Activated CD4-positive, alpha-beta memory T cell treated with anti-CD3 and anti-CD28 coated beads, Interleukin-2, amount 10 ng/mL, durations not matched to agents 7 days and 5 days (primary cell): ENCODE measurements around the gene FCMR. TPM values are rescaled to one million over a fixed set of nuclear protein-coding genes. Genes with fewer than 3 reads are reported as not detected.

Experiments used
- CTCF ChIA-PET: fragments of 350-600 bp; sonication (Branson Sonifier 250); formaldehyde crosslinking; loops from one replicate; lab custom pipeline; 2021; ENCODE audit warnings: antibody characterized with exemption, inconsistent platforms; lab: Charles Lee
- POLR2A ChIA-PET: fragments of 350-600 bp; sonication (Branson Sonifier 250); formaldehyde crosslinking; loops from one replicate; lab custom pipeline; 2021; ENCODE audit warnings: antibody characterized with exemption; lab: Charles Lee
- DNase-seq: peaks from one replicate; pipeline ENCODE4 v3.0.0-alpha.2; 2020
- H3K27ac Mint-ChIP-seq: one replicate; pipeline ENCODE4 v1.8.0; 2021; ENCODE audit warnings: mild to moderate bottlenecking, mixed read lengths
- H3K27me3 Mint-ChIP-seq: one replicate; pipeline ENCODE4 v1.8.0; 2021; ENCODE audit warnings: mixed read lengths
- H3K36me3 Mint-ChIP-seq: one replicate; pipeline ENCODE4 v1.8.0; 2021; ENCODE audit warnings: low read depth, mixed read lengths
- H3K4me1 Mint-ChIP-seq: one replicate; pipeline ENCODE4 v1.8.0; 2021; ENCODE audit warnings: mixed read lengths
- H3K4me3 Mint-ChIP-seq: one replicate; pipeline ENCODE4 v1.8.0; 2021; ENCODE audit warnings: mild to moderate bottlenecking, mixed read lengths
- H3K9me3 Mint-ChIP-seq: one replicate; pipeline ENCODE4 v1.8.0; 2021; ENCODE audit warnings: mixed read lengths
- total RNA-seq, 2 experiments: library from RNA; stranded (reverse); gene quantifications; one replicate each; pipeline ENCODE4 v1.2.3, GENCODE V29; 2021

The FCMR gene
- total RNA-seq, 2 experiments from 2014 or later = 117 to 121 TPM

DNA sequence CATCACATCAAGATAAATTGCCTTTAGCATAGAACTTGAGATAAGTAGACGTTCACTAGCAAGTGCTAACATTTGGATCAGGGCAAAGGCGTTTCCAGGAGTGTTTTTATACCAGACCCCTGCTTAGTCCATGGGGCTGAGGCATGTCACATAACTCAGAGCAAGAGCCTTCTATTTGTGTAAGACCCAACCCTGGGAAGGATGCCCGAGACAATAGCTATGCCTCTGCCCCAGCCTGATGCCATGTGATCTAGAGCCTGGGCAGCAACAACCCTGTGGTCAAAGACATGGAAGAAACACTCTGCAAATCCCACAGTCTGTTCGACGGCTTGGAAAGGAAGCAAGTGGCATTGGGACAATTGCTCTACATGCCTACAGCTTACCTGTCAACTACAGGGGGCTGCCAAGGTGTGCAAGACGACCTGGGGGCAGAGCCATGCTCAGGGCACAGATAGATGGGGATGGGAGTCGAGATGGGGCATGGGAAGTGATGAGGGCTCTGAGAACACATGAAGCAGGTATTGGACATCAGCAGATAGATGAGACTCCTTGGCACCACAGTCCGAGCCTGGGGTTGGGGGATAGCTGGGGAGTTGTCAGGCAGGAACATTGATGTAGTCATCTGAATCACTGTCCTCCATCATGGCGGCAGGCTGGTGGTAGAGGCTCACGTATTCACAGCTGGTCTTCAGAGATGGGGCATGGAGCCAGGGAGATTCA, 17.2 kb downstream of the FCMR start:
- peaks cover 52% of the 10 kb centered on the region for H3K36me3 Mint-ChIP-seq

GRCh38 chr1:206903687-206904086, 18.1 kb downstream of the FCMR start:
- Mint-ChIP-seq H3K27ac (no peak overlapping the region), H3K27me3 (peaks cover 2% of the 10 kb centered on the region), H3K4me3 (no peak overlapping the region), H3K4me1 (peaks cover 31% of the 10 kb centered on the region), H3K36me3 (peaks cover 49% of the 10 kb centered on the region), H3K9me3 (no peaks in the 10 kb centered on the region)
- POLR2A ChIA-PET = no interaction called here
- DNase-seq = no peak
- CTCF ChIA-PET = interaction anchor here (2.7 kb wide), 1 partner anchor 9 kb away, joined by 10 read pairs; no protein-coding TSS in a partner anchor

More for the DNA sequence above, 17.2 kb downstream of the FCMR start:
- Mint-ChIP-seq H3K27ac (no peak overlapping the region), H3K27me3 (no peaks in the 10 kb centered on the region), H3K4me1 (peaks cover 35% of the 10 kb centered on the region), H3K4me3 (no peak overlapping the region), H3K9me3 (no peaks in the 10 kb centered on the region)
- POLR2A ChIA-PET = interaction anchor here (0.8 to 2.2 kb wide), 2 partner anchors 18 to 95 kb away, joined by 3 to 12 read pairs; partner anchors contain the start of gene FCMR
- no peak for DNase-seq
- CTCF ChIA-PET = interaction anchor here (0.6 to 1.4 kb wide), 2 partner anchors 170 to 461 kb away, joined by 3 to 7 read pairs; no protein-coding TSS in a partner anchor

DNA sequence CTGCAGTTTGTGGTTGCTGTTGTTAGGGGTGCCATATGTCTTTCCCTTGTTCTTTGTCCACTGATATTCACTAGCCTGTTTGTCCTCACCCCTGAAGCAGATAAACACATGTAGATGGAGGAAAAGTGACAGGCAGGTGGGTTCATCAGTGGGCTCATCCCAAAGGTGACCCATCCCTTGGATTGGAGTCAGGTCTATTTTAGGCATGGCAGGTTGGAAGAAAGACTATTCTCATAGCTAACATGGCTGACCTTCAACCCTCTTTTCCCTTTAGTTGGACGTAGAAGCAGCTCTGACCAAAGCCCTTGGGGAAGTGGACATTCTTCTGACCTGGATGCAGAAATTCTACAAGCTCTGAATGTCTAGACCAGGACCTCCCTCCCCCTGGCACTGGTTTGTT, 19.0 kb downstream of the FCMR start:
- no peak overlapping the region for H3K27ac Mint-ChIP-seq
- peaks cover 2% of the 10 kb centered on the region for H3K27me3 Mint-ChIP-seq

DNA sequence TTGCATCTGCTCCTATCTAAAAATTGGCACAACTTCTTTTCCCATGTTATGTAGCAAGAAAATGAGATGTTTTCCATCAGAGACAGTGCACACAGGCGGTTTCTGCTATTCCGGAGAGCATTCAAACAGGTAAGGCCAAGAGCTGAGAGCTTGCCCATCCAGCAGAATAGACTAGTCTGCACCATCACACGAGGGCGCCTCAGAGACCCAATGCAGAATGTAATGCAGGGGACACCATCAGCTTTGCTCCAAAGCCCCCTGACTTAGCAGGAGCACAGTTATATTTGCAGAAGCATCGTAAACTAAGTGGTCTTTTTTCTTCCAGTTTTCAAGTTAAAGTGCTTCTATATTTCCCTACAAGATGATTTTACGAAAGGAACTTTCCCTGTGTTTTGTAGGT, 19.8 kb downstream of the FCMR start:
- ChIA-PET CTCF (interaction anchor here (1.2 to 2.7 kb wide), 3 partner anchors 10 to 167 kb away, joined by 3 to 10 read pairs (median 5); no protein-coding TSS in a partner anchor), POLR2A (no interaction called here)
- H3K9me3 Mint-ChIP-seq = no peaks in the 10 kb centered on the region
- H3K4me3 Mint-ChIP-seq = no peak overlapping the region
- H3K36me3 Mint-ChIP-seq = peaks cover 40% of the 10 kb centered on the region
- H3K4me1 Mint-ChIP-seq = peaks cover 32% of the 10 kb centered on the region
- H3K27me3 Mint-ChIP-seq = peaks cover 2% of the 10 kb centered on the region
- DNase-seq = no peak
- no peak overlapping the region for H3K27ac Mint-ChIP-seq

More for the DNA sequence above, 19.0 kb downstream of the FCMR start:
- H3K9me3 Mint-ChIP-seq = no peaks in the 10 kb centered on the region
- no peak overlapping the region for H3K4me3 Mint-ChIP-seq
- peaks cover 41% of the 10 kb centered on the region for H3K36me3 Mint-ChIP-seq
- POLR2A ChIA-PET = no interaction called here
- DNase-seq = no peak
- peaks cover 29% of the 10 kb centered on the region for H3K4me1 Mint-ChIP-seq
- CTCF ChIA-PET = interaction anchor here (1.2 to 2.7 kb wide), 2 partner anchors 9 to 10 kb away, joined by 3 to 10 read pairs; no protein-coding TSS in a partner anchor

GRCh38 chr1:206900149-206900548, 21.6 kb downstream of the FCMR start:
- Mint-ChIP-seq H3K27me3 (peaks cover 2% of the 10 kb centered on the region), H3K4me1 (peaks cover 19% of the 10 kb centered on the region), H3K27ac (no peak overlapping the region), H3K36me3 (peaks cover 26% of the 10 kb centered on the region), H3K4me3 (no peak overlapping the region), H3K9me3 (no peaks in the 10 kb centered on the region)
- ChIA-PET POLR2A (interaction anchor here (2.1 kb wide), 1 partner anchor 9 kb away, joined by 6 read pairs; no protein-coding TSS in a partner anchor), CTCF (interaction anchor here (1.3 to 1.5 kb wide), 2 partner anchors 91 to 166 kb away, joined by 5 read pairs; no protein-coding TSS in a partner anchor)
- no peak for DNase-seq

DNA sequence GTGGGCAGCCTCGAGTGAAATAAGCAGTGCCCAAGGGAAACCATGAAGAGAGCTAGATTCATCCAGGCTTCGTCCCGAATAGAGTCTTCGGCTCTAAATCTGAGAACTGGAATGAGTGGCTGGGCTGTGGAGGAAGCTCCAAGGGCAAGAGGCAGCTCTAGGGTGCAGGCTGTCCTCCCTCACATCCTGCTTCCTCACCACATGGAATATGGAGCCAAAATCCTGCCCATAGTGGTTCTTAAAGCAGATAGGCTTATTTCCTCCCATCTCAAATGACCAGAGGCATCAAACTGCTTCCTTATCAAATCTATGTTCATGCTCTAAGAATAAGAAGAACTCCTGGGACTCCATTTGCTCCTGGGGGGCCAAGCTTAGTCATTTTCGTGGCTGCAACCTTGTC, 22.0 kb downstream of the FCMR start:
- DNase-seq = no peak
- H3K36me3 Mint-ChIP-seq = peaks cover 22% of the 10 kb centered on the region

DNA sequence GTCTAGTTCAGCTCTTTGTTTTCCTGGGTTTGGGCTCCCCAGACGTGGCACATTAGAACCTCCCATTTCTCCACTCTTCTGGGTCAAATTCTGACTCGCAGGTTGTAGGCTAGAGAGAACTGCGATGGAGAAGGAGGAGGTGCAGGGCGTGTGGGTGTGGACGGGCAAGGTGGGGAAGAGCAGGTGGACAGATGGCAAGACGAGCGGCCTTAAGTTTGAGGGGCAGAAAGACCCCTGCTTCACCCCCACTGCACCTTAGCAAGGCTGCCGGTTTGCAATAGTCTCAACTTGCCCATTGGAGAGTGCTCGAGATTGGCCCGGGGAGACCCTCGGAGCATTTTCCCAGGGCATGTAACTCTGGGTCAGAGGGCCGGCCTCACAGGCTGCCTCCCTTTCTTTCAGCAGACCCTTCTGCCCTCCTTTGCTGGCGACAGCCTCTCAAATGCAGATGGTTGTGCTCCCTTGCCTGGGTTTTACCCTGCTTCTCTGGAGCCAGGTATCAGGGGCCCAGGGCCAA, 22.8 kb downstream of the FCMR start:
- POLR2A ChIA-PET = interaction anchor here (1.4 kb wide), 1 partner anchor 38 kb away, joined by 3 read pairs; no protein-coding TSS in a partner anchor
- Mint-ChIP-seq H3K27me3 (peaks cover 2% of the 10 kb centered on the region), H3K4me1 (peaks cover 11% of the 10 kb centered on the region), H3K4me3 (no peak overlapping the region), H3K27ac (no peak overlapping the region), H3K9me3 (no peaks in the 10 kb centered on the region), H3K36me3 (peaks cover 14% of the 10 kb centered on the region)
- no peak for DNase-seq
- CTCF ChIA-PET = no interaction called here

More for the DNA sequence above, 22.0 kb downstream of the FCMR start:
- Mint-ChIP-seq H3K4me1 (peaks cover 14% of the 10 kb centered on the region), H3K27me3 (peaks cover 2% of the 10 kb centered on the region), H3K9me3 (no peaks in the 10 kb centered on the region), H3K4me3 (no peak overlapping the region), H3K27ac (no peak overlapping the region)
- CTCF ChIA-PET = no interaction called here
- POLR2A ChIA-PET = interaction anchor here (2.1 kb wide), 1 partner anchor 10 kb away, joined by 6 read pairs; no protein-coding TSS in a partner anchor

DNA sequence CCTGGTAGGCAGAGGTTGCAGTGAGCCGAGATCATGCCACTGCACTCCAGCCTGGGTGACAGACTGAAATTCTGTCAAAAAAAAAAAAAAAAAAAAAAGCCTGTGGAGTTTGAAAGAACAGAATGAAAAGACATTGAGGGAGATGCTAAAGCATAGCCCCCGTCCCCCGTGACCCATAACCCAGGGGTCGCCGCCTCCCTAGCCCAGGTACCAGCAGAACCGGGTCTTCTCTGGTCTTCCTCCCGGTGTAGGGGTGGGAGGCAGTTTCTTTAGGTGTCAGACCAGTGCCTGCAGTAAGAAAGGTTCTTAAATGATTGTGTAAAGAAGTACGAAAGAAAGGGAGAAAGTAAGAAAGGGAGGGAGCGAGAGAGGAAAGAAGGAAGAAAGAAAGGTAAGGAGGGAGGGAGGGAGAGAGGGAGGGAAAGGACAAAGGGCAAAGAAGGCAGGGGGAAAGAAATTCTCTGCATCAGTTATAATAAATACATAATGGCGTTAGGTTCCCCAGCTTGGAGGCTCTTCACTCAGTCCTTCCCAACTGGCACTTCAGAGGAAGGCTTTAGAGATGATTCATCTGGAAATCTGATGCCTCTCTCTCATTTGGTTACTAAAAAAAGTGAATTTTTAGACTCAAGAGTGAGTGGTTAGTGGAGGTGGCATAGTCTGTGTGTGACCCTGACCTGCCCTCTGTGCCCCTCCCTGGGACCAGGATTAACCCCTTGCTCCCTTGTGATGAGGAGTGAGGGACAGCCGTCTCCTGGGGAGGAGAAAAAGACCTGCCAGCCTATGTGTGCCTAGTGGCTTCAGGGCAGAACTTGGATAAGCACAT, 23.4 kb downstream of the FCMR start:
- ChIA-PET POLR2A (interaction anchor here (1.4 kb wide), 1 partner anchor 38 kb away, joined by 3 read pairs; no protein-coding TSS in a partner anchor), CTCF (interaction anchor here (0.6 kb wide), 1 partner anchor 382 kb away, joined by 3 read pairs; no protein-coding TSS in a partner anchor)
- no peaks in the 10 kb centered on the region for H3K9me3 Mint-ChIP-seq
- H3K27ac Mint-ChIP-seq = no peak overlapping the region
- peaks cover 8% of the 10 kb centered on the region for H3K36me3 Mint-ChIP-seq
- peaks cover 2% of the 10 kb centered on the region for H3K27me3 Mint-ChIP-seq
- no peak for DNase-seq
- H3K4me3 Mint-ChIP-seq = no peak overlapping the region
- peaks cover 13% of the 10 kb centered on the region for H3K4me1 Mint-ChIP-seq

DNA sequence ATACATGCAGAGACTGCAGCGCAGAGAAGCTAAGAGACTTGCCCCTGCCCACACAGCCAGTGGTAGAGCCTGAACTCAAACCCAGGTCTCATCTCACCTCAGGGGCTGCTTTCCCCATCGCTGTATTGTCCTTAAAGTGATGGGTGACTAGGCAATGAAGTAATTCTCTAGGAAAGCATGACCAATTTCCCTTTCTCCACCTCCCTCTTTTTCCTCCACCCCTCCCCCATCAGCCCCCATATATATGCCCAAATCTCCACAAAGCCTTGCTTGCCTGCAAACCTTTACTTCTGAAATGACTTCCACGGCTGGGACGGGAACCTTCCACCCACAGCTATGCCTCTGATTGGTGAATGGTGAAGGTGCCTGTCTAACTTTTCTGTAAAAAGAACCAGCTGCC, 24.6 kb downstream of the FCMR start, which contains the start of gene IL24:
Gene IL24, plus strand, starts transcription at position 269 of the 400 bp plus-strand sequence. CDS start 390 bp downstream, outside the sequence.
- H3K27ac Mint-ChIP-seq = no peak within 1 kb of the TSS
- POLR2A ChIA-PET = no interaction called here
- H3K4me3 Mint-ChIP-seq = no peak within 1 kb of the TSS
- CTCF ChIA-PET = no interaction called here
- H3K4me1 Mint-ChIP-seq = peaks cover 13% of the 10 kb centered on the region
- no peaks in the 10 kb centered on the region for H3K9me3 Mint-ChIP-seq
- no peaks in the 10 kb centered on the region for H3K36me3 Mint-ChIP-seq
- peaks cover 2% of the 10 kb centered on the region for H3K27me3 Mint-ChIP-seq
- DNase-seq = no peak

DNA sequence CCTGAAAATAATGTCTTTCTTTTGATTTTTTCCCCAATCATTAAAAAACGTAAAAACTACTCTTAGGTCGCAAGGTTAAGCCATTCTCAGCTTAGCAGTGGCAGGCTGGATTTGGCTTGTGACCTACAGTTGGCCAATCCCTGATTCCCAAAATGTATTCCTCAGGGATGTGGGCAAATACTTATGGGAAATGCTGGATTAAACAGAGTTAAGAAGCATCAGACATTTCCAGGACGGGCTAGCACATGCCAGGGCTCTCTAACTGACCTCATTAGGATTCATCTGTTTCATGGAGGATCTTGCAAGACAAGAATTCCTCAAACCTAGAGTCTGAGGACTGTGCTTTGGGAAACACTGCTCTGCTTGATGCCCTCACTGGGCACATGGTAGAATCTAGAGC, 25.5 kb downstream of the FCMR start:
- DNase-seq = no peak
- Mint-ChIP-seq H3K4me3 (no peak overlapping the region), H3K27ac (no peak overlapping the region), H3K27me3 (peaks cover 2% of the 10 kb centered on the region), H3K9me3 (no peaks in the 10 kb centered on the region), H3K4me1 (peaks cover 18% of the 10 kb centered on the region), H3K36me3 (no peaks in the 10 kb centered on the region)
- POLR2A ChIA-PET = no interaction called here
- CTCF ChIA-PET = no interaction called here

- no peak for DNase-seq
- CTCF ChIA-PET = interaction anchor here (1.4 to 3.3 kb wide), 2 partner anchors 12 to 16 kb away, joined by 5 to 12 read pairs; no protein-coding TSS in a partner anchor
- Mint-ChIP-seq H3K27ac (no peak overlapping the region), H3K9me3 (no peaks in the 10 kb centered on the region), H3K27me3 (peaks cover 2% of the 10 kb centered on the region), H3K36me3 (no peaks in the 10 kb centered on the region), H3K4me1 (peaks cover 22% of the 10 kb centered on the region), H3K4me3 (no peak overlapping the region)
- POLR2A ChIA-PET = interaction anchor here (1.0 kb wide), 1 partner anchor 26 kb away, joined by 4 read pairs; no protein-coding TSS in a partner anchor
These were observed 25.9 kb downstream of the FCMR start for GRCh38 chr1:206895837-206896242.

- POLR2A ChIA-PET = interaction anchor here (1.0 kb wide), 1 partner anchor 26 kb away, joined by 4 read pairs; no protein-coding TSS in a partner anchor
These were observed 26.4 kb downstream of the FCMR start for GRCh38 chr1:206895325-206895724.

More at GRCh38 chr1:206895325-206895724, 26.4 kb downstream of the FCMR start:
- H3K9me3 Mint-ChIP-seq = no peaks in the 10 kb centered on the region
- no peak for DNase-seq
- H3K27me3 Mint-ChIP-seq = peaks cover 2% of the 10 kb centered on the region
- CTCF ChIA-PET = interaction anchor here (1.4 to 3.3 kb wide), 2 partner anchors 12 to 17 kb away, joined by 5 to 12 read pairs; no protein-coding TSS in a partner anchor
- H3K4me1 Mint-ChIP-seq = peaks cover 27% of the 10 kb centered on the region
- no peak overlapping the region for H3K4me3 Mint-ChIP-seq
- H3K36me3 Mint-ChIP-seq = no peaks in the 10 kb centered on the region
- no peak overlapping the region for H3K27ac Mint-ChIP-seq
